ENCODE measurements around the gene SUCLG2.

- no peak for TF ChIP-seq CTCF (IDR thresholded peaks at IDR 0.05; ENCODE audit: low read length)
- TF ChIP-seq EZH2 (optimal IDR thresholded peaks at IDR 0.05; ENCODE audit: low read depth, low read length) = no peak
Measured at GRCh38 chr3:67551361-67552016, 102.9 kb downstream of the SUCLG2 start.

All from MM.1S (cell line).